Measurements from ENCODE around the gene PMEPA1. TPM values are rescaled to one million over a fixed set of nuclear protein-coding genes. Genes with fewer than 3 reads are reported as not detected.

The PMEPA1 gene
- total RNA-seq, 1 donor from 2014 or later: 11.7 TPM

DNA sequence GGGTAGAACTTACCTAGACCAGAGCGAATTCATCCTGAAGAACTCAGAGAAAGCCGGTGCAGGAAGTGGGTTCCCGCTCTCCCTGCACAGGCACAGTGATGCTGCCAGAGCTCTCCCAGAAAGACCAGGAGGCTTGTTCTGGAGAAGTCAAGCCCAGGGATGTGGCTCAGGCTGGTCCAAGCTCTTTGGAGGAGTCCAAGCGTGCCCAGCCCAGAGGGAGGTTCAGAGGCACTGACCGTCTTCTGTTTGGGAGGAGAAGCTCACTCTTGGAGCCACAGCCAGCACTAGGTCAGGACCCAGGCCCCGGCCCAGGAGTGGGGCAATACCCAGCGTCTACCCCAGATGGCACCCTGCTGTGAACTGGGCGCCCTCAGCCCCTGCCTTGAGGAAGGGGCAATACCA, 1.5 kb upstream of the PMEPA1 start:
- DNase-seq: no peak

DNA sequence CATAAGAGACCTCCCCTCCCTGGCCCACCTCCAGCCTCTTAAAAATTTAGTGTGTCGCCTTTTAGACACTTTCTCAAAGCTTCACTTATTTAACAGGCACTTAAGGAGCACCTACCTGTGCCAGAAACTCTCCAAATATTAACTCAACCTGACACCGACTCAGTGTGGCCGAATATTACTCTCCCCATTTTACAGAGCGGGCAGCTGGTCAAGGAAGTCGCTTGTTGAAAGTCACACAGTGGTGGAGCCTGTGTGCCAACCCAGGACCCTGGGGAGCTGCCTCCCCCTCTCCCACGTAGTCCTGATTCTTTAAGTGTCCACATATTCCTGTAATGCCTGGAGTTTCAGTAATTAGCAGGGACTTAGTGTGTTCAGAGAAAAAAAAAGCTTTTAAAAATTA, 1.0 kb upstream of the PMEPA1 start:
- no peak for DNase-seq

DNA sequence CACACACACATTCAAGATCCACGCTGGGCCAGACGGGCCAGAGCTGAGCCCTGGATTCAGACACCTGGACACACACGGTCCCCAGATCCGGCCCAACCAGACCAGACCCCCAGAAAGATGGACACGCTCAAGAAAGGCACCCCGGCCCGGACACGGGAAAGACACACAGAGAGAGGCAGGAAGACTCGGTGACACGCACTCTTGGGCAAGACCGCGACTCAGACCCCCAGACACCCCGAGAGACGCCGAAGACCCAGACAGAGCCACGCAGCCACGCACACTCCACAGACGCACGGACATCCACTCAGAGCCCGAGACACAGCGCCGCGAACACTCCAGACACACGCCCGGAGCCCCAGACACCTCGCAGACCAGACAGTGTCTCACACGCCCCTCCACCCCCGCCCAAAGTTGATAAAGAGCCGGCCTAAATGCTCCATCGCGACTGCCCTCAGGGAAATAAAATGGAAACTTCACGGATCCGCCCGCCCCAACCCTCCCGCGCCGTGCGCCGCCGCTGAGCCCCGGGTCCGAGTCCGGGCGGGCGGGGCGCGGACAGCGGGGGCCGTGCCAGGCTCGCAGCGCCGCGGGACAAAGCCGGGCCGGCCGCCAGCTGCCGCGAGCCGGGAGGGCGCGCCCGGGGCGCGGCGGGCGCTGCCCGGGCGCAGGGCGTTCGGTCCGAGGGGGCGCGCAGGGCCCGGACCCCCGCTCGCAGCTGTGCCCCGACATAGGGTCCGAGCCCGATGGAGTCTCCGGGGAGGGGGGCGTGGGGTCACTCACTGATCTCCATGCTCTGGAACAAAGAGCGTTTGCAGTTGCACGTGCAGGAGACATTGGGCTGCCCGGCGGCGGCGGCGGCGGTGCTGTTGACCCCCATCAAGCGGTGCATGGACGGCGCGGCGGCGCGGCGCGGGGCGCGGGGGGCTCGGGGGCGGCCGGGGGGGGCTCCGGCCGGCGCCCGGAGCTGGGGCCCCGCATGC, 831 bp downstream of the PMEPA1 start:
- DNase-seq: no peak

DNA sequence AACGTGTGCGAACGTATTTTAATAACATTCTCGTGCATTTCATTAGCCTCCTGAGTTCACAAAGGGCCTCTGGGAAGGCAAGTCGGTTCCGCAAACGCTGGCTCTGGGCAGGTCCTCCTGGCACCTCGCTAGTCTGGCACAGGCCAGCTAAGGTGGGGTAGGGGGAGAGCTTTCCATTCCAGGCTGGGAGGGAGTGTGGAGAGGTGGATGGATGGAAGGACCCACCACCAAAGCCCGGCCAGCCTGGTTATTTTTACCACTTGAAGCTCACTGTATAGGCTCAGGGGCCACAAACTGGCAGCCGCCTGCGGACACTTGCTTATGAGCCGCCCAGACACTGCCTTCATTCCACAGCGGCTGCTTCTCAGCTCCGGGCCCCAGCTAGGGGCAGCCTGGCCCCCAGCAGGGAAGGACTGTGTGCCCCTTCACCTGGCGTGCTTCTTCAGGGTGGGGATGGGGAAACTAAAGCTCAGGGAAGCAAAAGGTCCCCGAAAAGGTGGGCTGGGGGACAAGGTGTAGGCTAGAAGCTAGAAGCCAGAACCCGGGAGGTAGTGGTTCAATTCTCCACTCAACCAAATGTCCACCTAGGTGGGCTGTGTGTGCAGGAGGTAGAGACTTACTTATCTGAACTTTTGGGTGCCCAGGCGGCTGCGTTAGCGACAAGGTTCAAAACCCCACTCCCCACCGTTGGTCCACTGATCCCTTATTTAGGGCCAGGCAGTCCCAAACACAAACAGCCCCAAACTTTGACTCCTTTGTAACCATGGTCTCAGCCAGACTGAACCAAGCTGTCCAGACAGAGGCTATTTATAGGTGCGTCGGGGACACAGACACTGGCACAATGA, 1.7 kb downstream of the PMEPA1 start:
- DNase-seq: no peak

DNA sequence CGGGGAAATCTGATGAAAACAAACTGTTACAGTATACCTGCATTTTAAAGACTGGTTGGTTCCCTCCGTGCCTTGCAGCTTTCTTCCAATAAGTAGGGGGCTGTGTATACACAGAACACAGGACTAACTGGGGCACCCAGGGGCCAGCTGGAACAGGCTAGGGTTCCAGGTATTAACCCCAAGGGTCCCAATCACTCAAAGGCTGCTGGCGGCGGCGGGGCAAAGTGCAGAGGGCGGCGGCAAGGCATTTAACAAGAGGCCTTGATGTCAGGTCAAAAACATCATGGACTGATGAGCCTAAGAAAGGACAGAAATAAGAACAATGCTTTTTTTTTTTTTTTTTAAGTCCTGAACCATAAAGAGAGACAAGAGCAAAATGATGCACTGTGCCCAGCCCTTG, 2.5 kb downstream of the PMEPA1 start:
- no peak for DNase-seq

DNA sequence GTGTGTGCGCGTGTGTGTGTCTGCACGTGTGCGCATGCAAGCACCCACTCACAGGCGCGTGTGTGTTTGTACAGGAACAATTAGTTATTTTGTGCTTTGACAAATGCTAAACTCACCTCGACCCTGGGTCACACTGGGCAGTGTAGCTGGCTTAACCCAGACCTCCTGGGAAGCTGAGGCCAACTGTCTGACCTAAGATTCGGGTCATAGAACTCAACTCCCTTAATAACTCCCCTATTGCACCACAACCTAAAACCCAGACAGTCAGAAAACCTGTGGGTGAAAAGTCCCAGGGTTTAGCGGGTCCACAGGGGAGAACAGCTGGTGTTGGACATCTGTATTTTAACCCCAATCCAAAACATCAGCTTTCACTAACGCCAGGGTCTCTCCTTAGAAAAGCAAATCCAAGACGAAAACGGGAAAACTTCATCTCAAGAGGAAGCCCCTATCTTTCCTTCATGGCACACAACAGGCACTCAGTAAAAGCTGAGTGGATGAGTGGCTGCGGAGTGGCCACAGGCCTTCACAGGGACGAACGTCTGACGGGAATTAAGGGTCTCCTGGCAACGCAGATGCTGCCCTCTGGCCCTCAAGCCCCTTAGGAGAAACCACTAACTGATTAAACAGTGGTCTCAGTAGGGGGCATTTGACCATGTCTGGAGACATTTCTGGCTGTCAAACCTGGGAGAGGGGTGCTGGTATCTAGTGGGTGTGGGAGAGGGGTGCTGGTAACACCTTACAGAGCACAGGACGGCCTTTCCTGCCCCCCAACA, 4.5 kb downstream of the PMEPA1 start:
- DNase-seq: no peak

DNA sequence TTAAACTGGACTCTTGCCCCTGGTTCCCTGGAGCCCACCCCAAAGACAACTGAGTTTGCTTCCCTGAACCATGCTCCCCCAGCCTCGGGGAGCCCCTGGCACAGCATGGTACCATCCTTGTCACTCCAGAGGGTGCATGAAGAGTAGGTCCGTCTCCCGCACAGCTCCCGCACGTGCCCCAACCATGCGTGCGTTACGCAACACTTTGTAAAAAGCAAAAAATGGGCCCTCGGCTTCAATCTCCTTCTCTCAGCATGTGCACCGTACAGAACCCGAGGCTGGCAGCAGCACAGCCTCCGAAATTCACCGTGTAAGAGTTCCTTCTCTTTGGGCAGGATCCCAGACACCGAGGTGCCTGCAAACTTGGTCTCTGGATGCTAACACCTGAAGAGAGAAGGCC, 5.6 kb downstream of the PMEPA1 start:
- DNase-seq: no peak

DNA sequence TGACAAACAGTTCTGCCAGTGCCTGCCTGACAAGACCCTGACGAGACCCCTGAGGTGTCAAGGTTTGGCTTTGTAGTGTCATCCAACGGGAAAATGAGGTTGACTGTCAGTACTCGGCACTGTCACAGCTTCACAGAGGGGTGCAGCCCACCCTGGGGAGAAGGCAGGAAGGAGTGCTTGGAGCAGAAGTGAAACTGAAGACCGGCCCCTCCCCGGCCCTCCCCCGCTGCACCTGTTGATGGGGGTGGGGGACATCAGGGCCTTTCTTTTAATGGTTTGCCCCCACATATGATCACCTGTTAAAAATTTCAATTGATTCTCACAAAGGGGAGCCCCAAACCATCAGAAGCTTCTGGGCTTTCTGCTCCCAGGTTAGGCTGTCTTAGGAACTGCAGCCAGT, 6.8 kb downstream of the PMEPA1 start:
- no peak for DNase-seq

DNA sequence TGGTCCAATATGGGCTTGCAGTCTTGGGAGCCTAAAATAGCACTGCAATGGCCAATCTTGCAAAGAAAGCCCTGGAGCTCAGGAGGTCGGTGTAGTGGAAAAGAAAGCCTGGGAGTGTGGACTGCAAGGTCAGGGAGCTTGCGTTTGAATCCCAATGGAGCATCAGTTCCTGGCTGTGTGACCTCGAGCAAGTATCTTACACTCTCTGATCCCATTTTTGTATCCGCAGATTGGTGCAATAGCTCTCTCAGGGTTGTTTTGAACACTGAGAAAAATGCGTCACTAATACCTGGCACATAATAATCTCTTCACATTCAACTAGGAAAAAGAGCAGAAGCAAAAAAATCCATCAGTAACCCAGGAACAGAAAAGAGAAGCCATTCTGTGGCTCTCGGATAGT, 7.3 kb downstream of the PMEPA1 start:
- DNase-seq: no peak

DNA sequence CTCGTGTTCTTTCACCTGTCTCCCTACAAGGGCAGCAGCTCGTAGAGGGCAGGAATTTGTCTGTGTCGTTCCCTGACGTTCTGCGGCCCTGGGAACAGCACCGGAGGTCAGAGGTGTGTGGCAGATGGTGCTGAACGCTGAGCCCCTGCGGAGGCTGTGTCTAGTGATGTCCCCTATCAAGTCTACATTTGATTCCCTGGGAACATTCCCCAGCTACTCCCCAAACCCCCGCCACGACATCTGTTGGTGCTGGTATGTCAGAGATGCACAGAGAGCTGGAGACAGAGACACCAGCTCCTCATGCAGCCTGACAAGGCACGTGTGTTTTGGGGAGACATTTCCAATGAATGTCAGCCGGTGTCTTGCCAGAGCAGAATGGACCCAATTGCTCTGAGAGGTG, 7.7 kb downstream of the PMEPA1 start:
- DNase-seq: no peak

DNA sequence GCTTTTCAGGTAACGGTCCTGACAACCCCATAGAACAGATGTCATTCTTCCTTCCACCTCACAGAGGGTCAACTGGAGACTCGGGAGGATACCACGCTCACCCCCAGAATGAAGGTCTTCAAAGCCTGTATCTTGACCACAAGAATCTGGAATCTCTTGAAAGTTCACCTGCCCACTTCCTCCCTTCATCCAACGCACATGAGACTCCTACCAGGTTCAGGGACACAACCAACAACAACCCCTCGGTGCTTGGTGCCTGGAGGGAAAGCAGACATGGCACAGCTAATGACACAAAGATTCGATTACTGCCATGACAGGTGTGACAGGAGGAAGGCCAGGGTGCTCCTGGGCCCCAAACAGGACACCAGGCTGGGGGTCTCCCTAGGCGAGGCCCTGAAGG, 8.2 kb downstream of the PMEPA1 start:
- no peak for DNase-seq

DNA sequence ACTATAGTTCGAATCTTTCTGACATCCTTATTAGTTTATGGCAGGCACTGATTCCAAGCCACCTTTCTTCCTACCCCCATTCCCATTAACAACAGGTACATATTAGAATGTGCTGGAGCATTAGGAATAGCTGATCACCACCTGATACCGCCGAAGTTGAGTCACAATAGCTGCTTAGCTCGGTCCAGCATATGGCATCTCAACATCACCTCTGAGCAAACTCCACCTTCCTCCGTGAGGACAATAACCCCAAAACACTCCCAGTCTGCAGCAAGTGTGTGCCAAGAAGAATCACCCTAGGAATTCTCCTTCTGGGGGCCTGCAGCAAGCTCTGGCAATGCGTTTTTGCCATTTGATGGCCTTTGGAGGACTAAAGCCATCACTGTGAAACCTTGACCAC, 8.7 kb downstream of the PMEPA1 start:
- DNase-seq: no peak

DNA sequence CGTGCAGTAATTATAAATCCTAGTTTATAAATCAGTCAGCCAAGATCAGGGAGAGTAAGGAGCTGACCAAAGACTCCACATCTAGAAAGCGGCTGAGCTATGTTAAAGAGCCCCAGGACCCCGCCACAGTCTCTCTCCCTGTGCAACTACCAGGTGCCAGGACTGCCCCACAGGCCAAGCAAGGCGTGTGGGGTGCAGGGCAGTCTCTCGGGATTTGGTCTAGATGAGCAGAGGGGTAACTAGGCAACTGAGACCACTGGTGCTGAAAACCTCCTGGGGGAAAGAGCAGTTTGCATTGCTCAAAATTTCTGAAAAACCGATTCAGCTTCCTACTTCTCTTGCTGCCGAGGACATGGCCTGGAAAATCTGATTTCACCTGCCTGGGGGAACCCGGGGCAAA, 10.4 kb downstream of the PMEPA1 start:
- no peak for DNase-seq

DNA sequence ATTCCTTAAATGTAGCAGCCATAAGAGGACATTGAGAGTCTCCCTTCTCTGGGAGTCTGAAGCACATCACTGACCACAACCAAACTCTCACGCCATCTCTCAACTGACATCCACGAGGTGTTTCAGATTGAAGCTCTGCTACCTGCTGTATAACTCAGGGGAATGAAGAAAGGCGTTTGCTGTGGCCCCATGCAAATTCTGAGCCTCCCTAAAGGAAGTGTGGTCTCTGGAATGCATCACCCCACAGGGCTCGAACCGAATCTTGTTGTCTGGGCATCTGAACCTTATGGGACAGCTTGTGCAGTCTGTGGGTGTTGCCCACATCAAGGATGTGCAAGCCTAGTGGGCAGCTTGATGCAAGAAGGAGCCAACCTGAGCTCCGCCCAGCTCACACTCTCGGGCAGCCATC, 10.9 kb downstream of the PMEPA1 start:
- DNase-seq: no peak

DNA sequence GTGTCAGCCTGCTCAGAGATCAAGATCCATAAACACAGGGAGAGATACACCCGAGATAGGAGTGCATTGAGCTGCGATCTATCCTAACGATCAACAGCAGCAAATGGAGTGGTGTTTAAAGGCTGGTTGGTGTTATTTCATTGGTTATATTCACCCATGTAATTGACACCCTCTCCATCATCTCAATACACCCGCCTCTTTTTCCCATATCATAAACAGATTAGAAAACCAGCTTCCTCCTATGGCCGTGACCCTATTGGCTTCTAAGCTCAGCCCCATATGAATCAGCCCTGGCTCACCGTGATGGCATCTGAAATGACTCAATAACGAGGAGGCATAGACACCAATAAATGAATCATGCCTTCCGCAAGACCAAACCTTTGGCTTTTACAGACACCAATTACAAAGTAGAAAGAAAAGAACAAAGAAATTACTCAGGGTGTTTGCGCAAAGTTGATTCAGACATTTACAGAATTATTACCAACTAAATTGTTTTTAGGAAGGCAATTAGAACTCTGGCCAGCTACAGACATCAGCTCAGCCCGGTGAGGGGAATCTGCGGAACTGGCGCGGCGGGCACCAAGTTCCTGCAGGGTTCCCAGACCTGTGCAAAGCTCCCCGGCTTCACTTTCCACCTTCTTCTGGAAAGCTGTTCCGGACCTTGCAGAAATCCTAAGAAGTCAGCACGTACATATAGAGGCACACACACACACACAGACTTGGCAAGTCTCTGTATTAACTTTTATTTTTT, 11.5 kb downstream of the PMEPA1 start:
- no peak for DNase-seq

DNA sequence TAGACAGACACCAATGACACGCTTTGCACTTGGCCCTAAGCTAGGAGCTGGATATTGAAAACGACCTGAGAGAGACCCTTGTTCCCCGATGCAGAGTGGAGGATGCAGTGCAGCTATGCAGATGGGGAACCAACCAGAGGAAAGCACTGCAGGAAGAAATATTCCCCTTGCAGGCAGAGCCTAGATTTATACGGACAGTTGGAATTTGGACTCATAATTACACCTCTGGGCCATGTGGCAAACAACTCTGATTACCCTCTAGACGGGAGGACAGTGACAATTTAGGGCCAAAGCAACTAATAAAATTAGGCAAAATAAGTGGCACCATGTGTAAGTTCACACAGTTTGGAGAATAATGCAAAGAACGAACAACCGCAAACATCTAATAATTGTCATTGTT, 12.3 kb downstream of the PMEPA1 start:
- DNase-seq: no peak

DNA sequence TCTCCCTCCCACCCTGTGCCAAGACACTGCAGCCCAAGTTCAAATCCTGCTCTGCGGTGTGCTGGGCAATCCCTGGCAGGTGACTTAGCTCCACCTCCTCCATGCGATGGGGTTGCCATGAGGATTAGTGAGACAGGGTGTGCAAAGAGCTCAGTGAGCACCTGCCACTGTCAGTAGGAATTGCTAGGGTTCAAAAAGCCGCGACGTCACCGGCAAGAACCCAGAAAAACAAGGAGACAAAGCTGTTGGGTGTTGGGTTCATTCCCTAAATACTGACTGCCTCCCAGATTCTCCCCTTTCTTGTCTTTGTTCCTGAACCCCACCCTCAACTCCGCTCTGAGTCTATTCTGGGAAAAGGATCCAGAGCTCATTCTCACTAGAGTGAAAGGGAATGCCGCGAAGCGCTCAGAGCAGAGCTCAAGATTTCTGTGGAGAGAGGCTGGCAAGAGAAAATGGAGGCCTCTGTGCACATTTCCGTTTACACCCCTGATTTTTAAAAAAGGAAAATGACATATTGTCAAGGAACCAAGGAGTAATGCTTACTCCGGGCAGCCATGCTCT, 13.3 kb downstream of the PMEPA1 start:
- DNase-seq: no peak

DNA sequence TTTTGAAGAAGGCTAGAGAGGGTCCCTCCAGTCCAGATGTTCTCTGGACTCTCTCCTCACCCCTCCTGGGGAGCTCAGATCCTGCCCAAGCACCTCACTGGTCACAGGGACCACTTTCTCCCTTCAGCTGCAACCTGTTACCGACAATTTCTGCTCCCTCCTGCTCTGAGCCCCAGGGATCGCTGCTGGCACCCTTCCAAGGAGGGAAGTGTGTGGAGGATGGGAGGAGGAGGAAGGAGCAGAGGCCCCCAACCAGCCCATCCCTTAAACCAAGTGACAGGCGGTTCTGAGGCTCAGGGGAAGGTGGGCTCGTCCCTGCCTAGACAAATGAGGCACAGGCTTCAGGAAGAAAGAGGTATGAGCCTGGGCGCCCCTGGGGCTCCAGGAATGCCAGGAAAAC, 13.9 kb downstream of the PMEPA1 start:
- DNase-seq: no peak

DNA sequence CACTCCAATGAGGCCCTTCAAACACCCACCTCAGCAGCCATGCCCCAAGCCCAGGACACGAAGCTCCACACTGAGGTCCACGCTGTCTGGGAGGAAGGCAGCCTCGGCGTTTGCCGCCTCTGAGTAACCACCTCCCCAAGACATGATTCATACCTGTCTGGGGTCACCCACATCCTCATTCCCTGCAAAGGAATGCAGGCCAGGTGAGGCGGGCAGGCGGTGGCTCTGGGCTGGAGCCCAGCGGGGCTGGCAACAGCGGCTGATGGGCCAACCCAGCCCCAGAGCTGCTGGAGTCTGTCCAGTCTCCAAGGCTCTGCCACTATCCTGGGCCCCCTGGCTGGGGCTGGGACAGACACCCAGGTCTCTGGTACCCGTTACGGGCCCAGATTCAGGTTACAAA, 14.8 kb downstream of the PMEPA1 start:
- no peak for DNase-seq

DNA sequence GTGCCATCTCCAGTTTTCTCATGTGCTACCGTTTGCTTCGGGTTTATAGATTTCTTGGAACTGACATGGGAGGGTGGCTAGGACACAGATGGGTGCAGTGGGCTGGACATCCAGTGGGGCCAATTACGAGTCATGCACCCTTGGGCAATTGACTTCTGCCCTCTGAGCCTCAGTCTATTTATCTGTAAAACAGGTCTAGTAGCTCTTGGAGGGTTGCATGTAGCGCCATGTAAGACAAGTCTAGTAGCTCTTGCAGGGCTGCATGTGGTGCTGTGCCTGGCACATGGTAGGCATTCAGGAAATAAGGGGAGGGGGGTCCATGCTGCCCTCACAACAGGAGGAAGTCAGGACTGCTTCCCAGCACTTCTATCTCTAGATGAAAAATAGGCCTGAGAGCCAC, 15.3 kb downstream of the PMEPA1 start:
- DNase-seq: no peak

DNA sequence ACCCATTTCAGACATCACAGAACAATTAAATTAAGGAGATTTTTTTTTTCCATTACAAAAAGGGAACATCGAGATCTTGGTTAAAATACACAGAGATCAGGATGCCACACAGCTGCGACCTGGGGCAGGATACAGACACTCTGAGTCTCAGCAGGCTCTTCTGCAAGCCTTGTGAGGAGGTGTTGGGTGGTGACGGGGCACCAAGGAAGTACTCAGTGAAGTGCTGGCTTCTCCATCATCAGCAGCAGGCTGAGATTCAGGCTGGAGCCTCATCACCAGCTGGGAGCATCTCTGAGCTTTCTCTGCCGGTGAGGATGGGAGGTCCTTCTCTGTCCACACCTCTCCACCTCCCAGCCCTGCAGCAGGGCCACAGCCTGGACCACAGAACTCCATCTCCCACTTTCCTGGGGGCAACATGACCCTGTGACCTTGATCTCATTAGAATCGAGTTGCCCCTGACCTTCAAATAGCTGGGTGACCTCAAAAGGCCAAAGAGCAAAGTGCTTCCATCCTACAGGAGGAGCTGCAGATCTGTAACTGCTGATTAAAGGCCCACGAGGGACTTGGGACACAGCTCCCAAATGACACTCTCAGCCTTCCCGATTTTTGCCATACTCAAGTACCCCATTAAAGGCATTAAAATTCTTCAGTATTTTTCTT, 16.0 kb downstream of the PMEPA1 start:
- no peak for DNase-seq
